Esophagus squamous epithelium (tissue), 4 donors: ENCODE data around the gene SACM1L.

ENCODE experiments used
- CTCF ChIP-seq, 6 experiments: fragments of 450-650 bp in 4 of 6; fragments of 200-600 bp in 2 of 6; sonication (generic) in 2 of 6; IDR thresholded peaks; one replicate each; pipeline ENCODE4 v1.5.1; 2016 to 2019; ENCODE audit warnings: antibody characterized with exemption in 6 of 6, mild to moderate bottlenecking in 4 of 6, moderate library complexity in 4 of 6
- POLR2A ChIP-seq, 4 donors: fragments of 450-650 bp; IDR thresholded peaks; one replicate each; pipeline ENCODE4 v1.6.1; 2017; ENCODE audit warnings: antibody characterized with exemption in 4 of 4, mild to moderate bottlenecking in 4 of 4, moderate library complexity in 3 of 4

GRCh38 chr3:45683417-45684326, 5.5 kb upstream of the SACM1L start:
- TF ChIP-seq CTCF (IDR thresholded peaks at IDR 0.05) = no peak
- no peak for TF ChIP-seq POLR2A (IDR thresholded peaks at IDR 0.05)
